Measurements from ENCODE around the gene RHOB. TPM values are rescaled to one million over a fixed set of nuclear protein-coding genes. Genes with fewer than 3 reads are reported as not detected.

Gene RHOB
- total and polyA plus RNA-seq, 2 of the 13 experiments (the other 11 are each of a cell fraction or from before 2014, with no cell fraction given), result 192 to 268 TPM

- TF ChIP-seq XRCC5 (optimal IDR thresholded peaks at IDR 0.05; ENCODE audit: low read length) (peak; percentile 79), ATF5 (CRISPR knock-in tag; IDR thresholded peaks at IDR 0.05; ENCODE audit: low read depth) (no peak), DMTF1 (CRISPR knock-in tag; IDR thresholded peaks at IDR 0.05) (0 out of 2 replicates have a peak, but pooled peaks have one; percentile 13), ZNF720 (CRISPR knock-in tag; IDR thresholded peaks at IDR 0.05) (no peak), PHF20 (CRISPR knock-in tag; IDR thresholded peaks at IDR 0.05) (no peak), ZUFSP (CRISPR knock-in tag; IDR thresholded peaks at IDR 0.05; ENCODE audit: borderline replicate concordance) (no peak), ZNF598 (CRISPR knock-in tag; IDR thresholded peaks at IDR 0.05; ENCODE audit: borderline replicate concordance) (no peak), HIC2 (CRISPR knock-in tag; IDR thresholded peaks at IDR 0.05; ENCODE audit: low read depth) (peak; percentile 58; the same call in 1 of the 2 replicates), AFF4 (CRISPR knock-in tag; IDR thresholded peaks at IDR 0.05) (peak; percentile 24; the same call in 1 of the 2 replicates), ZNF292 (CRISPR knock-in tag; IDR thresholded peaks at IDR 0.05; ENCODE audit: borderline replicate concordance, low read depth) (0 out of 2 replicates have a peak, but pooled peaks have one; percentile 22), ZMYM4 (CRISPR knock-in tag; IDR thresholded peaks at IDR 0.05) (peak; percentile 73), SRF (IDR thresholded peaks at IDR 0.05; ENCODE audit: low read depth, low read length) (no peak), ATF7-NPFF (CRISPR knock-in tag; IDR thresholded peaks at IDR 0.05; ENCODE audit: low read depth) (0 out of 2 replicates have a peak, but pooled peaks have one; percentile 36), SMC3 (IDR thresholded peaks at IDR 0.05; ENCODE audit: low read length) (peak; percentile 54; the same call in 1 of the 2 replicates), SETDB1 (CRISPR knock-in tag; IDR thresholded peaks at IDR 0.05; ENCODE audit: borderline replicate concordance) (no peak), TFAP4 (IDR thresholded peaks at IDR 0.05; ENCODE audit: borderline replicate concordance, low read depth) (peak; percentile 74)
These were observed 3.5 kb downstream of the RHOB start (continued) for GRCh38 chr2:20450201-20450999.
